ENCODE results near the gene DECR2. TPM values are rescaled to one million over a fixed set of nuclear protein-coding genes. Genes with fewer than 3 reads are reported as not detected.
"Not testable (repeated sequence)": the region's sequence is repeated elsewhere in the genome, so short reads cannot be mapped to it uniquely, and the experiment has no call there.

DECR2 gene
- polyA plus RNA-seq, 4 donors: 28.1 to 42.0 (median 31.9) TPM

DNA sequence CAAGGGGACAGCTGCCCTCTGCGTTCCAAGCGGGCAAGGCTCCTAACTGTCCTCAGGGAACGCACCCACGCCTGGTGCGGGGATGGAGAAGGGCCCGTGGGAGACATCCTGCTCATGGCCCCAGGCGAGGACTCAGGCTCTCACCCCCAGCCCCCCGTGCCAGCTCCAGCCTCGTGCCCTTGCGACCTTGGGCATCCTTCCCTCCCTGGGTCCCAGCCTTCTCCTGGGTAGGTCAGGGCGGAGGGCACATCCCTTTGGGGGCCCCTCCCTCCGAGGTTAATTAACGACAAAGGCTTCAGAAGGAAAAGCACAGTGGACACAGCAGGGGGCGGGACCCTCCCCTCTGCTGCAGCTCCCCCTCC lies 22.9 kb upstream of the DECR2 start:
- DNase-seq (ENCODE audit: low read depth in 4 of 4, low spot score in 2 of 4): no peak

DNA sequence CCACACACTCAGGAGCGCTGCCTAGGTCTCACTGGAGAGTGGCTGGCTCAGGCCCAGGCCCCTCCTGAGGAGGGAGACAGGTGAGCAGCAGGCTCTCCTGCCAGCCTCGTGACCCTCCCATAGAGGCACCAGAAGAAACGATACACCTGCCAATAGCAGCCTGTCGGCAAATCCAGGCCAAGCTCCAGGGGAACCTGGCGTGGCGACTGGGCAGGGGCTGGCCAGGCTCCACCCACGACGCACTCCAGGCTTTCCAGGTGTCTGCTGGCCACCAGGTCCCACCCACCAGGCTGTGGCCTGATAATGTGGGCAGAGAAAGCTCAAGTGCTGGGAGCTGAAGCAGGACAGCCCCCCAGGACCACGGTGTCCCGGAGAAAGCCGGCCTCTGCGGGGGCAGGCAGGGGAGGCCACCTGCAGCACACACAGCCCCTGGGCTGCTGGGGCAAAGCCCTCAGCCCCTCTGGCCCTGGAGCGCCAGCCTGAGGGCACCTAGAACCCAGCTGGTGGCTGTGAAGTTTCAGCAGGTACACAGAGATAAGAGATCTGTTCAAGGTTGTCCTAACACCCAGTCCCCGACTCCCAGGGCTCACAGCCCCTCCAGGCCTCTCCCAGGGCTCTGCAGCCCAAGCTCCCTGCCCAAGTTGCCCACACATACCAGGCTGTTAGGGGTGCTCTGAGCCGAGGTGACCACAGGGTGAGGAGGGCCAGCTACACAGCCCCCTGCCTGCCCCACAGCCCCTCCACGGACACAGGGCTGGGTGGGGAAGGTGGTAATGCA lies 22.3 kb upstream of the DECR2 start:
- DNase-seq (ENCODE audit: low read depth in 4 of 4, low spot score in 2 of 4): no peak

DNA sequence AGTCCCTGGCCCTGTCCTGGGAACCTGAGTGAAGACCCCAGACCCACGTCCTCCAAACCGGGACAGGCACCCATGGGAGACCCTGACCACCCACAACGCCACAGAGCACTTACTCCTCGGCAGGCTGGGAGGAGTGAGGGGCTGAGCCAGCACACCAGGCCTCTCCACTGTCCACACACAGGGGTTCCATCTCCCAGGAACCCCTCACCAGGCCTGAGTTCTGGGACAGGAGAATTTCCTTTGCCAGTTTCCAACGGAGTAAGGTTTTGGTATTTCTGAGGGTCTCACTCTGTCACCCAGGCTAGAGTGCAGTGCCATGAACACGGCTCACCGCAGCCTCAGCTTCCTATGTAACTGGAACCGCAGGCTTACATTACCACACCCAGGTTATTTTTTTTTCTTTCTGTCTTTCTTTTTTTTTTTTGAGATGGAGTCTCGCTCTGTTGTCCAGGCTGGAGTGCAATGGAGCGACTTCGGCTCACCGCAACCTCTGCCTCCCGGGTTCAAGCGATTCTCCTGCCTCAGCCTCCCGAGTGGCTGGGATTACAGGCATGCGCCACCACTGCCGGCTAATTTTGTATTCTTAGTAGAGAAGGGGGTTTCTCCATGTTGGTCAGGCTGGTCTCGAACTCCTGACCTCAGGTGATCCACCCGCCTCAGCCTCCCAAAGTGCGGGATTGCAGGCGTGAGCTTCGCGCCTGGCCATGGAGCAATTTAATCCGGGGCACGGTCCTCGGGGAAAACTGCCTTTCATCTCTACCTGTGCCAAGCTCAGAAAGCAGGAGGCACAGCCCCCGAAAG lies 21.5 kb upstream of the DECR2 start:
- DNase-seq (ENCODE audit: low read depth in 4 of 4, low spot score in 2 of 4): no peak

DNA sequence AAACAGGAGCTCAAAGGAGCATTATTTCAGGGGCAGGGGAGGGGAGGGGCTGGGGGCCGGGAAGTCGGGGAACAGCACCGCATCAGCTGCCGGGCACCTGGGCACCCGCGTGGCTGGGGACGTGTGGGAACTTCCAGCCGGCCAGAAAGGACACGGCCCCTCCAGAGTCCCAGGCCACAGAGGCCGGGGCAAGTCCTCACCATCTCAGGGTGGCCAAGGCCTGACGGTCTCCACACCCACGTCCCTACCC lies 21.0 kb upstream of the DECR2 start:
- DNase-seq (ENCODE audit: low read depth in 4 of 4, low spot score in 2 of 4): no peak

DNA sequence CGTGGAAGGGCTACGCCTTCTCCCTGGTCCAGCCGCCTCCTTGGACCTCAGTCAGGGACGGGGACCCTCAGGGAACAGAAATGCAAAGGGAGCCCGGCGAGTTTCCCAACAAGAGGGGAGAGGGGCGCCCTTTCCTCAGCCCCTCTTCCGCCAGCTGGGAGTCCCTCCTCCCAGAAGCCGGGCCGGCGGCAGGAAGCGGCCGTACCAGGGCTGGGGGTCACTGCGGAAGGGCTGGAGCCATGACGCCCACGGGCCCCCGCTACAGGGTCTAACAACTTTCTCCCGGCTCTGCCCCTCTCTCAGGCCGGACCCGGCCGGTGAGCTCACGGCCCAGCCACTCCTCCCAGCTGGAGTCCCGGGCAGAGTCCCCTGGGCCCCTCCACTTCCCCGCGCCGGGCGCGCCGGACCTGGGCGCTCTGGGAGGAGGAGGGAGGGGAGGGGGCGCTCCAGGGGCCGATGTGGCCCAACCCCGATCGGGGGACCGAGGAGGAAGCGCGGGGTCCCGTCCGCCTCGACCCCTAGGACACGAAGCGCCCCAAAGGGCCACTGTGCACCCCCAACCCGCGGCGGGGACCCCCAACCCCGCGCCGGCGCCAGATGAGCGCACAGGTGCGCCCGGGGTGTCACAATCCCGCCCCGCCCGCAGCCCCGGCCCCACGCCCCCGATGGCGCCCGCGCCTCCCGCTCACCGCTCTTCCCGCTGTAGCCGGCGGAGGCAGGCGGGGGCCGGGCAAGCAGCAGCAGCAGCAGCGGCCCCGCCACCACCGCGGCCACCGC lies 20.5 kb upstream of the DECR2 start:
- DNase-seq (ENCODE audit: low read depth in 4 of 4, low spot score in 2 of 4): no peak

DNA sequence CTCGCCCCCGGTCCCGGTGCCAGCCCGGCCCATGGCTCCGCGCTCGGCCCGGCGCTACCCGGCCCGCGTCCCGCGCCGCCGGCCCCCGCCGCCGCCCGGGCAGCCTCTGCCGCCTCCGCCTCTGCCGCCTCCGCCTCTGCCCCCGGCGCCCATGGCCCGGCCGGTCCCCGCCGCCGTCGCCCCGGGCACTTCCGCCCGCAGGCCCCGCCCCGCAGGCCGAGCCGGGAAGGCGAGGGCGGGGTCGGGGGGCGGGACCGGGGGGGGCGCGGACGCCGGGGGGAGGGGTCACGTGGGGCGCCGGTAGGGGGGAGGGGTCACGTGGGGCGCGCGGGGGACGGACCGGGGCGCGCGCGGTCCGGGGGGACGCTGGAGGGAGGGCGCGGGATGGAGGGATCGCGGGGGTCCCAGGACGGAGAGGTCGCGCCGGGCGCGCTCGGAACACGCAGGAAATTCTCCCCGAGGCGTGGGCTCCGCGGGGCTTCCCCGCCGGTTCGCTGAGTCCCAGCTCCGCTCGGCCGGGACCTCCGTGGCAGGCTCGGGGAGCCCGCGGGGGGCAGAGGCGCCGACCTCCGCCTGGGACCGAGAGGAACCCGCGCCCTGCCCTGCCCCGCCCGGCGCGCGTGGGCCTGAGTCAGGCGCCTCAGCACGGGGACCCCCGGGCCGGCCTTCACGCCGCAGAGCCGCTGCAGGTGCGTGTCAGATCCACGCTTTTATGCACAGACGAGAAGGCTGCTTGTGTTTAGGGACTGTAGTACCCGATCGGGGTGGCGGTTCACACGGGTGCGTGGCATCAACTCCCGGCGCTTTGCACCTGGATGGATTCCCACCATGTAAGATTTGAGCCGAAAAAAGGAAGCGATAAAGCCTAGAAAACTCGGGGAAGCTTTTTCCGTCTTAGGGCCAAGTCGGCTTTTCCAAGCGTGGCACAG lies 19.6 kb upstream of the DECR2 start, which contains the start of gene PGAP6:
Gene PGAP6 (minus strand): TSS at position 190 of the 929 bp plus-strand sequence. CDS start 157 bp downstream, at position 33.
- DNase-seq (ENCODE audit: low read depth in 4 of 4, low spot score in 2 of 4): no peak

DNA sequence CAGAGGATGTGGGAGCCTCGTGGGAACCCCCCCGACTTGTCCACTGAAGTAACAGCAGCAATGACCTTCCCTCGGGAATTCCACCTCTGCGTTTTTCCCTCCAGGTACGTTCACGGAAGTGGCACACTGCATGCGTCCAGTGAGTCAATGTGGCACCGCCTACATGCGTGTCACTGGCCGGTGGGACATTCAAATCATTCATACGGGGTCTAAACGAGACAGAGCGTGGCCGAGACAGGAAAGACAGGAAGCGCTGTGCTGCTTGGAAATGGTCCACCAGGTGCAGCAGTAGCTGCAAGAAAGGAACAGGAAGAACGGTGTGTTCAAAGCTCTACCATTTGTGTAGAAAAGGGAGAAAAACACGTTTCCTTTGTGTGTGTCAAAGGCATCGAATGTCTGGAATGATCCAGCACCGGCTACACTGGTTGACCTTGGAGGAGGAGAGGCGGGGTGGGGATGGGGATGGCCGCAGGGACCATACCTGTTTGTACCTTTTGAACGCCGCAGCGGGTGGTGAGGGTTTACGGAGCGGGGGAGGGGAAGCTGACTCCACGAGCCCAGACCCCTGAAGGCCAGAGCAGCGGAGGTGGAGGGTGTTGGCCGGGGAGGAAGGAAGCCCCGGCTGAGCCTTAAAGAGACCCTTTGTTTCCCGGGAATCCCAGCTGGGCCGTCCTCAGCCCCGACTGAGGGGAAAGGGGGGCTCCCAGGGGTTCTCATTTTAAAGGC lies 18.2 kb upstream of the DECR2 start:
- DNase-seq (ENCODE audit: low read depth in 4 of 4, low spot score in 2 of 4): no peak

DNA sequence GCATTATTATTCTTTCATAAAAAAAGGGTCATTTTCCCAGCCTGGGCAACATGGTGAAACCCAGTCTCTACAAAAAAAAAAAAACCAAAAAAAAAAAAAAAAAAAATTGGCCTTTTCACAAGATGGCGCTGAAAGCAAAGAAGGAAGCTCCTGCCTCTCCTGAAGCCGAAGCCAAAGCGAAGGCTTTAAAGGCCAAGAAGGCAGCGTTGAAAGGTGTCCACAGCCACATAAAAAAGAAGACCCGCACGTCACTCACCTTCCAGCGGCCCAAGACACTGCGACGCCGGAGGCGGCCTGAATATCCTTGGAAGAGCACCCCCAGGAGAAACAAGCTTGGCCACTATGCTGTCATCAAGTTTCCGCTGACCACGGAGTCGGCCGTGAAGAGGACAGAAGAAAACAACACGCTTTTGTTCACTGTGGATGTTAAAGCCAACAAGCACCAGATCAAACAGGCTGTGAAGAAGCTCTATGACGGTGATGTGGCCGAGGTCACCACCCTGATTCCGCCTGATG lies 15.0 kb upstream of the DECR2 start:
- DNase-seq (ENCODE audit: low read depth in 4 of 4, low spot score in 2 of 4): no peak

DNA sequence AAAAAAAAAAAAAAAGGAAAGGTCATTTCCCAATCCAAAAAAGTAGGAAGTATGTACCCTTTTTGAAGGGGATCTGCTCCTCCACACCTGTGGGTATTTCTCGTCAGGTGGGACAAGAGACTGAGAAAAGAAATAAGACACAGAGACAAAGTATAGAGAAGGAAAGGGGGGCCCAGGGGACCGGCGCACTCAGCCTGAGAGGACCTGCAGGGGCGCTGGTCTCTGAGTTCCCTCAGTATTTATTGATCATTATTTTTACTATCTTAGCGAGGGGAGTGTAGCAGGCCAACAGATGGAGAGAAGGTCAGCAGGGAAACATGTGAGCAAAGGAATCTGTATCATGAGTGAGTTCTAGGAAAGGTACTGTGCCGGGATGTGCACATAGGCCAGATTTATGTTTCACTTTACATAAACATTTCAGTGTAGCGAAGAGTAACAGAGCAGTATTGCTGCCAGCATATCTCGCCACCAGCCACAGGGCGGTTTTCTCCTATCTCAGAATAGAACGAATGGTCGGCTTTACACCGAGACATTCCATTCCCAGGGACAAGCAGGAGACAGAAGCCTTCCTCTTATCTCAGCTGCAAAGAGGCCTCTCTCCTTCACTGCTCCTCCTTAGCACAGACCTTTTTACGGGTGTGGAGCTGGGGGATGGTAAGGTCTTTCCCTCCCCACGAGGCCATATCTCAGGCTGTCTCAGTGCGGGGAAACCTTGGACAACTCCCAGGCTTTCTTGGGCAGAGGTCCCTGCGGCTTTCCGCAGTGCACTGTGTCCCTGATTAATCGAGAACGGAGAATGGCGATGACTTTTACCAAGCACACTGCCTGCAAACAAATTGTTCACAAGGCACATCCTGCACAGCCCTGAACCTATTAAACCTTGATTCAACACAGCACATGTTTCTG lies 13.7 kb upstream of the DECR2 start:
- not testable (repeated sequence) for DNase-seq (ENCODE audit: low read depth in 4 of 4, low spot score in 2 of 4)

DNA sequence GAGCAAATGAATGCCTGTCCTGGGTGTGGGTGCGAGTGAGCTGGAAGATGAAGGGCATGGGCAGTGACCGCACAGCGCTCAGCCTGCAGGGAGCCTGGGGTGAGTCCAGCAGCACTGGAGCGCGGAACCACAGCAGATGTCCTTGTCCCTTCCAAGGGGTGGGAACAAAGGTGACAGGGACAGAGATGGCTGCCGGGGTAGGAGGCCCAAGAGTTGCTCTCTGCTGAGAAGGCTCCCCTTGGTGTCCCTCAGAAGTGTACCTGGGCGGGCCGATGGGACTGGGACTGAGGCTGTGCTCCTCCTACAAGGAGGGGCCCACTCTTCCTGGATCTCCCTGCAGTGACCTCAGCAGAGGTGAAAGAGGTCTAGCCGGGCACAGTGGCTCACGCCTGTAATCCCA lies 12.3 kb upstream of the DECR2 start:
- DNase-seq (ENCODE audit: low read depth in 4 of 4, low spot score in 2 of 4): no peak

DNA sequence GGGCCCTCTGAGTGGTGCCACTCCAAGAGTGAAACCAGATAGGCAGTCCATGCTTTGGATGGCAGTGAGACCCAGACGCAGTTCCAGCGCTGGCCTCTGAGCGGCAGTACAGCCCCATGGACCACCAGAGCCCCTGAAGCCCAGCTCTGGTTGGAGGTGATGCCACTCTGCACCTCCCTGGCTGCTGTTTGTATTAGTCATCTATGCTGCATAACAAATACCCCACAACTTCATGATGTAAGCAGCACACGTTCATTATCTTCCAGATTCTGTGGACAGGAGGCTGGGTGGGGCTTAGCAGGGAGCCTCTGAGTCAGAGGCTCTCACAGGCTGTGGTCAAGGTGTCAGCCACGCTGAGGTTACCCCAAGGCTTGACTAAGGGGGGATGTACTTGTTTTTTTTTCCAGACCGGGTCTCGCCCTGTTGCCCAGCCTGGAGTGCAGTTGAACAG lies 9.8 kb upstream of the DECR2 start:
- DNase-seq (ENCODE audit: low read depth in 4 of 4, low spot score in 2 of 4): no peak

DNA sequence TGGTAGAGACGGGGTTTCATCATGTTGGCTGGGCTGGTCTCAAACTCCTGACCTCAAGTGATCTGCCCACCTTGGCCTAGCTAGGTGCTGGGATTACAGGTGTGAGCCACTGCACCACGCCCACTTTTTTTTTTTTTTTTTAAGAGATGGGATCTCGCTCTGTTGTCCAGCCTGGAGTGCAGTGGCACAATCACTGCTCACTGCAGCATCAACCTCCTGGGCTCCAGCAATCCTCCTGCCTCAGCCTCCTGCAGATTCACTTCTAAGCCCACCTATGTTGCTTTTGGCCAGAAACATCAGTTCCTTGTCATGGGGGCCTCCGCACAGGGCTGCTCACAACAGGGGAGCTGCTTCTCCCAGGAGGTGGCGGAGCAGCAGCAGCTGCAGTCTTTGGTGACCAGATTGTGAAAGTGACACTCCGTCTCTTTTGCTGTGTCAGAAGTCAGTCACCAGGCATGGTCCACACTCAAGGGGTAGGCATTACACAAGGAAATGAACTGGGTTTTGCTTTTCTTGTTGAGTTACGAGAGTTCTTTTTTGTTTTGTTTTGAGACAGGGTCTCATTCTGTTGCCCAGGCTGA lies 9.1 kb upstream of the DECR2 start:
- DNase-seq (ENCODE audit: low read depth in 4 of 4, low spot score in 2 of 4): no peak

DNA sequence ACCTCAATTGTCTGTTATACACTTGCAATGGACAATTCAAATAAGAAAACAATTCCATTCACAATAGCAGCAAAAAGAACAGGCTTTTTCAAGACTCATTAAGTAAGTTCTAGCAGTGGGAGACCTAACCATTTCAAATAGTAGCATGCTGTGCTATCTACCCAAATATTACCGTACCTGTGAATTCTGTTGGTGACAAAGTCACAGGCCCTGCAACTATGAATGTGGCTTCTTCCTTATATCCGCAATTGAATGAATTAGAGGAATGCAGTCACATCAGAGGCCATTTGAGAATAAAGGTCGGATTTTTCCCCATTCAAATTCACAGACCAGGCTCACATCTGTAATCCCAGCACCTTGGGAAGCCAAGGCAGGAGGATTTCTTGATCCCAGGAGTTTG lies 5.5 kb upstream of the DECR2 start:
- DNase-seq (ENCODE audit: low read depth in 4 of 4, low spot score in 2 of 4): no peak

DNA sequence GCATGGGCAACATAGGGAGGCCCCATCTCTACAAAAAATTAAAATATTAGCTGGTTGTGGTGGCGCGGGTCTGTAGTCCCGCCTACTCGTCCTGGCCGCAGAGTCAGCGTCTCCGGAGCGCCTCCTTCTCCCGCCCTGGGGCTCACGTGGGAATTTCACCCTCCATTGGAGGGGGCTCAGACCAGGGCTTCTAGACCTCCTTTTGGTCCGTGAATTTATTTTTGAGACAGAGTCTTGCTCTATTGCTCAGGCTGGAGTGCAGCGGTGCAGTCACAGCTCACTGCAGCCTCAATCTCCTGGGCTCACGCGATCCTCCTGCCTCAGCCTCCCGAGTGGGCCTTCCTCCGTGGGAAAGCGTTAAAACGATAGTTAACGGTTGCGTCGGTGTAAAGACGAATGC lies 5.1 kb upstream of the DECR2 start:
- no peak for DNase-seq (ENCODE audit: low read depth in 4 of 4, low spot score in 2 of 4)

DNA sequence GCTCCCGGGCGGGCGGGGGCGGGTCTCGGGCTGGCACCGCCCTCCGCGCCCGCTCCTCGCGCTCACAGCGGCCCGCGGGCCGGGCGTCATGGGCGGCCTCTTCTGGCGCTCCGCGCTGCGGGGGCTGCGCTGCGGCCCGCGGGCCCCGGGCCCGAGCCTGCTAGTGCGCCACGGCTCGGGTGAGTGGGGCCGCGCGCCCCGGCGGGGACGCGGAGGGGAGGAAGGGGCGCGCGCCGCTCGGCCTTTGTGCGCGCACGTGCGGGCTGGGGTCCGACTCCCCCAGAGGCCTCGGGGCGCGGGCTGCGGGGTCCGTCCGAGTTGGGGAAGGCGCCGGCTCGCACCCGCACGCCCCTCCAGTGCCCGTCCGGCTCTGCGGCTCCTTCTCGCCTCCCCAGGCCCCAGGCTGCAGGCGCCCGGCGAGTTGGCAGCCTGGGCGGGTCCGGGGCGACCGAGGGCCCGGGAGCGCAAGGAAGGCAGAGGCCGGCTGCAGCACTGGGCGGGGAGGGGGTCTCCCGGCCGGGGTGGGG lies 4.5 kb upstream of the DECR2 start, which contains the start of gene NME4:
Gene NME4 (plus strand): TSS at position 65 of the 527 bp plus-strand sequence. CDS start 24 bp downstream, at position 89.
- DNase-seq (ENCODE audit: low read depth in 4 of 4, low spot score in 2 of 4): no peak

DNA sequence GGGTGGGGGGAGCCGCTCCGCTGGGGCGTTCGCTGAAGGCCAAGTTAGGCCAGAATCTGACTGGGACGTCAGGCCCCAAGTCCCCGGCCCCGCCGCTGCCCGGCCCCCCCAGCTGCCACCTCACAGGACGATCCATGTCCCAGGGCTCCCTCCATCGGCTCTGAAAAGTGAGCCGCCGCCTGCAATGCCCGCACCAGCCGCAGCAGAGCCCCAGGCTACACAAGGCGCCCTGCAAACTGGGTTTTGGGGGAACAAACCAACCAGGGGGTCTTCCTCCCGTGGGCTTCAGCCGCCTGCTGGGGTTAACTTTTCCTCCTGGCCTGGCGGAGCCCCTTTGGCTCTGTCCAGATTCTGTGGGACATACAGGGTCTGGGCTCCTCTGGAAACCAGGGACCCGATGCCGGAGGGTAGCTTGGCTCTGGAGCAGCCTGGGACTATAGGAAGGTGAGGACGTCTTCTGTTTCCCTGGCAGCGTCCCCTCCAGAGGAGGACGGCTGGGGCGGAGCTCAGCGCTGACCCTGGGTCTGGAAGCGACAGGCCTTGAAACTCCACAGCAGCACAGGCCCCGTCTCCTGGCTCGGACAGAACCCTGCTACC lies 3.9 kb upstream of the DECR2 start:
- no peak for DNase-seq (ENCODE audit: low read depth in 4 of 4, low spot score in 2 of 4)
